HuH-7 (cell line): Measurements from ENCODE around the gene SERF2.
"Not testable (repeated sequence)": the region's sequence is repeated elsewhere in the genome, so short reads cannot be mapped to it uniquely, and the experiment has no call there.

ENCODE experiments used
- DNase-seq: peaks from one replicate; pipeline ENCODE4 v3.0.0; 2011; ENCODE audit warnings: low spot score

The SERF2 gene

DNA sequence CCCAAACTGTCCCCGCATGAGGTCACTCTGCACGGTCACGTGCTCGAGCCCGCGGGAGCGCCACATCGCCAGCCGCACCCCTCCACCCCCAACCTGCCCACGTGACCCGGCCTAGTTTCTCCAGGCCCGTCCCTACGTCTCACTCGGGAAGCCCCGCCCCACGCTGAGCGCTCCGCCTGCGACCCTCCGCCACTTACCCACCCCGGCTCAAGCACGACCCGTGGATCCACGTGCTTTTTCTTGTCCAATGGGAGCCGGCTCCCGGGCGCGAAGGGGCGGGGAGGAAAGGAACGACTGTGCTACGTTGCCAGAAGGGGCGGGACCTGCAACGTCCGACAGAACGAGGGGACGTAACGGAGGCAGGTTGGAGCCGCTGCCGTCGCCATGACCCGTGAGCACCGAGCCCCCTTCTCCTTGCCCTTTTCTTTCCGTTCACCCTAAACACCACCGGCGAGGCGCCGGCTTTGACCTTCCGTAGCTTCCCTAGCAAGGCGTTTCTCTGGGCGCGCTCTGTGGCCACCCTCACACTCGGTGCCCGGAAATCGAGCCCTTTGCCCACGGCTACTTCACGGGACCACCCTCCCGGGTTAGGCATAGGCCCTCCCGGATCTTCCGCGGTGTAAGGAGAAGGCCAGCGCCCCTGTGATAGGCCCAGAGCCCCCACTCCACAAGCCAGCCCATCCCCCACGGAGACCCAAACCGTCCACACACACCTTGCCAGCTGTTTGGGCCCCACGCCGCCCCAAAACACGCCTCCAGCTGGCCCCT, at the start of gene SERF2:
Gene SERF2, plus strand, starts transcription at position 328 of the 768 bp plus-strand sequence. Its CDS starts 57 bp downstream, at position 385.
- DNase-seq, result peak; percentile 99

DNA sequence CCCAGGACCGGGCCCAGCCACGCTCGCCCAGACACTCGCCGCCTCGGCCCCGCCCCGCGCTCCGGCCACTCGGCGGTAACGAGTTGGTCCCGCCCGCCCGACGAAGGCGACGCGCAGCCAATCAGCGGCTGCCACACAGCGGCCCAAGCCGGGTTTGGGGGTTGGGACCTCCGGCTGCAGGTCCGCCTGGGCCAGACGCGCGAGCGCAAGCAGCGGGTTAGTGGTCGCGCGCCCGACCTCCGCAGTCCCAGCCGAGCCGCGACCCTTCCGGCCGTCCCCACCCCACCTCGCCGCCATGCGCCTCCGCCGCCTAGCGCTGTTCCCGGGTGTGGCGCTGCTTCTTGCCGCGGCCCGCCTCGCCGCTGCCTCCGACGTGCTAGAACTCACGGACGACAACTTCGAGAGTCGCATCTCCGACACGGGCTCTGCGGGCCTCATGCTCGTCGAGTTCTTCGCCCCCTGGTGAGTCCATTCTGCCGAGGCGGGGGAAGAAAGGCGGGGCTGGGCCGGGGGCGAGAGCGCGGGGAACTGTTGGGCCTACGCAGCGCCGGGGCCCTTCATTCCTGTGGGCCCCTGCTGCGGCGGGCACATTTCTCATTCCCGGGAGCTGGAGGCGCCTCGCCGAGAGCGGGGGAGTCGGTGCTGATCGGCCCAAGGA, 45.7 kb upstream of the SERF2 start, which contains the start of gene PDIA3:
Gene PDIA3, plus strand, starts transcription at position 194 of the 658 bp plus-strand sequence. Its CDS starts 102 bp downstream, at position 296.
- DNase-seq, result peak; percentile 90

DNA sequence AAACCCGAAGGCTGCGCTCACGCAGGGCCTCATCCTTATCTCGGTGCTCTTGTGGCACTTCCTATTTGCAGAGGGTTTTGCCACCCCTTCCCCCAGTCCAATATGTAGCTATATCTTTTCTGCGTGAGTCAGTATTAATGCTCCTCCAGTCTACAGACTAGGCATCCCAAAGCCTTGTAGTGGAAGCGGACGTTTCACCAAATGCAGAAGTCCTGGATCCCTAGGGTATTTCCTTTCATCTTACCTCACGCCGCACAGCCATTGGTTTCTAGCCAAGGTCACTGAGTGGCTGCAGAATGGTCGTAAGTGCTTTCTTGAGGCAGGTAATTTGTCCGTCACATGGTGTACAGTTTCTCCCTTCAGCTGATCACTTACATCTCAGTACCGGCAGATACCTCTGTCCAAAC, 45.2 kb upstream of the SERF2 start:
- DNase-seq, result not testable (repeated sequence)

DNA sequence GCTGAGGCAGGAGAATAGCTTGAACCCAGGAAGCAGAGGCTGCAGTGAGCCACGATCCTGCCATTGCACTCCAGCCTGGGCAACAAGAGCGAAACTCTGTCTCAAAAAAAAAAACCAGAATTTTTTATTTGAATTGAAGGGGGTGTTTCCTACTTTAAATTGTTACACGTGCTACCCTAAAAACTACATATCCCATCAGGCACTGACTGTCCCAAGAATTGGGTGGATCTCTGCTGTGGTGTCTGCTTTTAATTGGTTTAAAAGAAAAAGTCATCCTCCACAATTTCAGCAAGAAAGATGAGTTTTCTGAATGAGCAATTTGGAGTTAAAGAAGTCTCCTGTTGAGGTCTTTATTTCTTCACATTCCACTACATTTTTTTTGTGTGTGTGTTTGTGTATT, 43.7 kb upstream of the SERF2 start:
- DNase-seq, result no peak

DNA sequence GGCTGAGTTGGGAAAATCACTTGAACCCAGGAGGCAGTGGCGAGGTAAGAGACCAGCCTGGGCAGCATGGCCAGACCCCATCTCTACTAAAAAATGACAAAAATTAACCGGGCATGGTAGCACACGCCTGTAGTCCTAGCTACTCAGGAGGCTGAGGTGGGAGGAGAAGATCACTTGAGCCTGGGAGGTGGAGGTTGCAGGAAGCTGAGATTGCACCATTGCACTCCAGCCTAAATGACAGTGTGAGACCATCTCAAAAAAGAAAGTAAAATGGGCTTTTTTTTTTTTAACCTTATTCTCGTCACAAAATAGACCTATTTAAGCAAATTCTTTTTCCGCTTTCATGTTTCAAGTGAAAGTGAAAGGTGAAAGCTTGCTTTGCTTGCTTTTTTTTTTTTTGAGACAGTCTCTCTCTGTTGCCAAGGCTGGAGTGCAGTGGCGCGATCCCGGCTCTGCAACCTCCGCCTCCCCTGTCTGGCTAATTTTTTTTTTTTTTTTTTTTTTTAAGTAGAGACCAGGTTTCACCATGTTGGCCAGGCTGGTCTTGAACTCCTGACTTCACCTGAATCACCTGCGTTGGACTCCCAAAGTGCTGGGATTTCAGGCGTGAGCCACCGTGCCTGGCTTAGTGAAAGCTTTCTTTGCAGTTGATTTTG, 42.3 kb upstream of the SERF2 start:
- DNase-seq, result no peak

DNA sequence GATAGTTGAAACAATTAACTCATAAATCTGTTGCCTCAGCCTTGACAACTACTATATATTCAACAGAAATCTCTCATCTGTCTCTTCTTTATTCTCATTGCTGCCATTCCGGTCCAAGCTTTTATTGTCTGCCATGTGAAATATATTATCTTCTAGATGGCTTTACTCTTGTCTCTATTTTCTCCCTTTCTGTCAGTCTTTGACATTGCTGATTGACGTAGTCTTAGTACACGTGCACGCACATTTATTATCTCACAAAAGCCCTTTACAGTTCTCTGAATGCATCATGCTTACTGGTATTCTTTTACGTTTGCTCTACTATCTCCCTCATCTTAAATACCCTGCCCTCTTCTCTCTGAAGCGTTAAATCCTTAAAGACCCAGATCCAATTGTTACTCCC, 40.2 kb upstream of the SERF2 start:
- DNase-seq, result no peak

DNA sequence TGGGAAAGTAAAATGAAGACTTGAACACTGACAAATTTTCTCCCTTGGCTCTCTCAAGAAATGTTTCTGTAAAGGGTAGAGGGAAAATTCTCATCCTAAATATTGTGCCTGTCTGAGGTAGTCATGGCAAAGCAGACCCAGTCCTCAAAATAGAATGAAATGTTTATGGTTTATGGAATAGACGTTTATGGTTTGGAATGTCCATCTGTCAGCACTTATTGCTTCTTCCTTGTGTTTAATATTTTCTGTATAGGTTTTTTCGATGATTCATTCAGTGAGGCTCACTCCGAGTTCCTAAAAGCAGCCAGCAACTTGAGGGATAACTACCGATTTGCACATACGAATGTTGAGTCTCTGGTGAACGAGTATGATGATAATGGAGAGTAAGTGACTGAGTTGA, 29.3 kb upstream of the SERF2 start:
- DNase-seq, result no peak

DNA sequence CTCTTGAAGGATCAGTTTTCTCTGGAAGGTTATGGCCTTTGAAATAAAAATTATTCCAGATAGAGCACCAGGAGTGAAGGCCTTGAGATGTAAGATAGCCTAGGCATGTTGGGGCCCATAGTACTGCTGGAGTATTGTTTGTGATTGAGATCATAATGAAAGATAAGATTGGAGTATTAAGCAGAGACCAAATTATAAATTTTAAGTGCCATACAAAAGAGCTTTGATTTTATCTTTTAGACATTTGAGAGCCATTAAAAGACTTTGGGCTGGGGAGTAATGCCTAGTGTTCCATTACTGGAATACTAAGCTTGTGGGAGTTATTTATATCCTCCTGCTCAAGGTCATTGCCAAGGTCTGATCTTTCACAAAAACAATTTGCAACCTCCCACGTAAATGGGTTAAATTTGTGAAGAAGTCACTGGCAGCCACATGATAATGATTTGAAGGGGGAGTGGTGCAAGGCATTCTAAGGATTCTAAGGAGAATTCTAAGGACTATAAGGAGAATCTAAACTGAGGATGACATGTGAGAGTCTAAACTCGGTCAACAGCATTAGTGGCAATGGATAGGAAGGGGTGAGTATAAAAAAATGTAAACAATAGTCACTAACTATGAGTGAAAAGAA, 28.2 kb upstream of the SERF2 start:
- DNase-seq, result no peak

DNA sequence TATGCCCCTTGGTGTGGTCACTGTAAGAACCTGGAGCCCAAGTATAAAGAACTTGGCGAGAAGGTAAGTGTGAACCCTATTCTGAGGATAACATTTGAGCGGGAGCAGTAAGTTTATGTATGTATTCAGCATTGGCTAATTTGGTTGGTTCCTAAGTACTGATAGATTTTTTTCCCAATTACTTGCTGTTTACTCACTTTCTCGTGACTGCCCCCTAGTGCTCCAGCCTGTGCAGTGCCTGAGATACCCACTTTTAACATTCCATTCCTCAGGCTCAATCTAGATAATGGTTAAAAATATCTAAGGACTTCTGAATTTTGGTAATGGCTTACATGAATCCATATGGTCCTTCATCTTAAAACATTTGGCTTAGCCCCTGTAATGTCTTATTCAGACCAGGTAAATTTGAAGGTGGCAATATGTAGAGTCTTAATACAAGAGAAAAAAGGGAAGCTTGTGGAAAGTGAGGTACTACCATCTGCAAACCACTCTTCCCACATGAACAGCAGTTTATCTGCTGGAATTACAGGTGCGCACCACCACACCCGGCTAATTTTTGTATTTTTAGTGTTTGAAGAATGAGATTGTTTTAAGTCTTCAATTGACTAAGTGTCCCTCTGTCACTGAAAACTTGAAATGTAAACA, 22.4 kb upstream of the SERF2 start:
- peak; percentile 44 for DNase-seq

DNA sequence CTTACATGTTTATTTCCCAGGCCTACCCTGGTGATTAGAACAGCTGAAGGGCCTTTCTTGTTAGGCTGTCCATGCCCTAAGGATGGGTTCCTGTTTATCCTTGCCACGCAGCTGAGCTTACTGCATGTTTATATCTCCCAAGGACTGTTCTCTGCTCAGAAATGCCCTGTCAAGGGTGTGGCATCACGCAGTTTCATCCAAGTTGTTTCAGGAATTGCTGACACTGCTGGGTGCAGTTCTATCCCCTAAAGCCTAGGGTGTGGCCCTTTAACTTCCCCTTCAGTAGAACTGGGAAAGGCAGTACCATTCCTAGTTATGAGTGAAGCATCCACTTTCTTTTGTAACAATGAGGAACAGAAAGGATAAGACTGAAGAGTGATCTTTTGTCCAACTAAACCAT, 20.3 kb upstream of the SERF2 start:
- DNase-seq, result no peak

DNA sequence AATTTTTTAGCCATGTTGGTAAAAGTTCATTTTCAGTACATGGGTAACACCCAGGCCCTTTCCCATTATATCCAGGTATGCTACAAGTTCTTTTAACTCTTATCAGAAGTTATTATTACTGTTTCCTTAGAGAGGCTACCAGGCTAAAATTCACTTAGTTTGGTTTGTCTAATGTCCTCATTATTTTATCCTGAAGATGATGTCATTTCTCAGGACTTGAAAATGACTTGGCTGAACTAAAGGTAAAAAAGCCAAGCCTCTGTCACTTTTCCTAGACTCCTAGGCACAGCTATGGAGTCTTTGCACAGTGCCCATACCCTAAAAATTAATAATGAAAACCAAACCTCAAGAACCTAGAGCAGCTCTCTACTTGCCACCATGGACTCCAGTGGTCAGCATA, 19.5 kb upstream of the SERF2 start:
- DNase-seq, result no peak

DNA sequence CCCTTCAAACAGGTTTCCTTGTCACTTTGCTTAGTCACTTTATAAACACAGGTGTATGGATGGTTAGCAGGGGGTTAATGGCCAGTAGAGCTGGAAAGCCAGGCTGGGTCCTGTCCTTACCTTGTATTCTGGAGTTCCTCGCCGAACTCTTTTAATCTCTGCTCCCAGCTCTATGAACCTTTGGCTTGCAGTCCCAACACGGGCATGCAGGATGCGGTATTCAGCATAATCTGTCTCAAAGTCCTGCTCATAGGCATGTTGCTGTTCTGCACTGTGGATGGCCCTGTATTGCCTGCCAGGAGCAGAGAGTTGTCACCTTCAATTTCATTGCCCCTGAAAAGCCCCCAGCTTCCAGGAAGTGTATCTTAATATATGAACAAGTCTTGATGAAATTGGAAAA, 18.1 kb upstream of the SERF2 start:
- DNase-seq, result no peak

DNA sequence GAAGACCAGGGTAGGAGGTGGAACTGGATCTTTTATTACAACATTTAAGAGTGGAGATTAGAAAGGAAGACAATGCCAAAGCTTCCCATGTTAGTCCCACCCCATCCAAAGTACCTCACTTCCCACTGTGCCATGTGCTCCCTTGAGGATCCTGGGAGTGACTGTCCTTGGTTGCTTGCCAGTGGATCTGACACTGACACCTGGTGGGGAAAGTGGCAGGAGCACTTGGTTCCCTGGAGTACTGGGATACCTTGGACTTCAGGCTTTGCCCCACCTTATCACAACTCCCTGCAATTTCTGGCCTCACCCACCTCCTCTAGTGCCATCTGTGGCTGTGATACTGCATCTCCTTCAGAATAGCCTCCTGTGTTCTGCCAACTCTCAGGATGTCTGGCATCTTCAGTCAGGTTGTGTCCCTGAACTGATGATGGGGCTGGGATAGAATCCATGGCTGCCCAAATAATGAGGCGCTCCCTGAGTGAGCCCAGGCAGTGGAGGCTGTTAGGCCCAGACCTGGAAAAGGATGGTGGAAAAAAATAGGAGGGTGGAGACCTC, 16.6 kb upstream of the SERF2 start:
- DNase-seq, result no peak

DNA sequence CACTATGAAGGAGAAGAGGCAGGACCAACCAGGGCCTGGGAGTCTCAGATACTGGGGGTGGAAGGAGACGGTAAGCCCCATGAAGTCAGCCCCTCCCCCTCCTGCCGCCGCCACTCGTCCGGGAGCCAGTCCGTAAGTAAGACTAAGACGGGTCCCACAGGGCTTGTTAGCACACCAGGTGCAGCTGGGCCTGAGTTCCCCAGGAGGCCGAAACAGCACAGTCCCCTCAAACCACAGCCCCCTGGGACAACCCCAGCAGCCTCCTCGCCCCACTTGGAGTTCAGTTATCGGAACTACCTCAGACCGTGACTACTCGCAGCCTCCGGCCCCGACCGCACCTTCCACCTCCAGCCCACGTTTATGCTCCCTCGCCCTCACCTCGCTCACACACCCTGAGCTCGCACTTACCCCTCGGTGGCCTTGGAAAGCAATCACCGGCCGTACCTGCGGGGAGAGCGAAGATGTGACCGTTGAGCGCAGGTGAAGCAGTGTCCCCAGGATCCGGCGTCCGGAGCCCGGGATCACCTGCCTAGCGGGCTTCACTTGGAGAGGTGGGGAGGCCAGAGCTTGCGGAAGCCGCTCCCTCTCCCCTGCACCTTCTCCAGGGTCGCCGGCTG, 15.9 kb upstream of the SERF2 start:
- no peak for DNase-seq

DNA sequence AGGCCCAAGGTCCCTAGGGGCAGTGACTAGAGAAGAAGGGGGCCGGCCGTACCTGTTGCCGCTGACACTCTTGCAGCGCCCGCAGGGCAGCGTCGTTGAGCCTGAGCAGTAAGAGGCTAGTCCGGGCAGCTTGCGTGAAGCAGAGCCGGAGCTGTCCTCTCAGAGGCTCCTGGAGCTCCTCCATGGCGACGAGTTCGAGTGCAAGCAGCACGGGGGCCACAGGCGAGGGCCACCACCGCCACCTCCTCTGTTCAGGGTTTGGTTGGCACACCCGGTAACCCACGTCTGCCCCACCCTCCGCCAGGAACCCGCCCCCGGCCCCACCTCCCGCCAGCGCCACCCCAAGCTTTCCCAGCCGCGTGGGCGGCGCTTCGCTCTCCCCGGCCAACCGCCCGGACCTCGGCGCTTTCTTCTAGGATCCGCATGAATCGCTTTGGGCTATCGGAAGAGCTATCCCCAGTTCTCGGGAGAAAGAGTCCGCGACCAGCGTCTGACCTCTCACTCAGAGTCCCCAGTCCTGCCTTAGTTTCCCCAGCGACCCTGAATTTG, 15.3 kb upstream of the SERF2 start, which contains the start of gene ELL3:
Gene ELL3, minus strand, starts transcription at position 249 of the 549 bp plus-strand sequence. Its CDS starts 65 bp downstream, at position 184.
- DNase-seq, result peak; percentile 64

DNA sequence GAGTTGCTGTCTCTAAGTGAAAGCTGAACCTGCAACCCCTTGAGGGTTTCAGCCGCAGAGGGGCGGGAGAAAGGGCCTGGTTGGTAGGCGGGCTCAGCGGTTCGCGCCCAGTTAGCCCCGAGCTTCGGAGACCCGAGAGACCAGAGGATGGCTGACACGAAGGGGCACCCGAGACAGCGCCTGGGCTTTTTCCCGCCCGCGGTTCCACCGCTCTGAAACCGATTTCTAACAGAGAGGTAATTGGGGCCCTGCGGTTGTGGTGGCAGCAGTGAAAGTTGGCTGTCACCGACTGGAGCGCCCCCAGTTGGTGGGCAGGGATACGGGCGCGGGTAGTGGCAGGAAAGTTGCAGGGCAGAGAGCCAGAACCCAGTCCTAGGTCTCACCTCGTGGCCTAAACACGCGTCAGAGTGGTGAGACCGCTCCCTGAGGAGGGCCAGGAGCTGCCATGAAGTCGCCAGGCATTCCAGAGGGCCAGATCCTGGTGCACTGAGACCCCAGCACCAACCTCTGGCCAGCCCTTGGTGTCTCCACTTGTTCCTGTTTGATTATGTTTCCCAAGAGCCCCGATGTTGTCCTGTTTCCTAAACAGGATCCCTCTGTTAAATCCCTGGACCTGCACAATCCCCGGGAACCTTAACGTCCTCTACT, 14.7 kb upstream of the SERF2 start:
- DNase-seq, result peak; percentile 58

DNA sequence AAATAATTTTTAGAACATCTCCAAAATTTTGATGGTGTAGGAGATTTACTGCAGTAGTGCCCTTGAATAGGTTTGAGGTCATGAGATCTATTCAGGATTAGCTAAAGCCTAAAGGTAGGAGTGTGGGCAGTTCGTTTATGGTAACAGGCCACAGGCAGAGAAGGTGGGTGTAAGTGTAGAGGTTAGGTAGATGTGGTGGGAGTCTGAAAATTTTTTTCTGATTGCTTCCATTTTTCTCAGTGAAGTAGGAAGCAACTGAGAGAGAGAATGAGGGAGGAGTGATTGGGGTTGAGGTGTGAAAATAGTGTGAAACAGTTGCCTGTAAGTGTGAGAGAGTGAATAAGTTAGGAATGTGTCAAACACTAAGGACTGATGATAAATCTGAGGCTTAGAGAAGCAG, 13.1 kb upstream of the SERF2 start:
- no peak for DNase-seq

DNA sequence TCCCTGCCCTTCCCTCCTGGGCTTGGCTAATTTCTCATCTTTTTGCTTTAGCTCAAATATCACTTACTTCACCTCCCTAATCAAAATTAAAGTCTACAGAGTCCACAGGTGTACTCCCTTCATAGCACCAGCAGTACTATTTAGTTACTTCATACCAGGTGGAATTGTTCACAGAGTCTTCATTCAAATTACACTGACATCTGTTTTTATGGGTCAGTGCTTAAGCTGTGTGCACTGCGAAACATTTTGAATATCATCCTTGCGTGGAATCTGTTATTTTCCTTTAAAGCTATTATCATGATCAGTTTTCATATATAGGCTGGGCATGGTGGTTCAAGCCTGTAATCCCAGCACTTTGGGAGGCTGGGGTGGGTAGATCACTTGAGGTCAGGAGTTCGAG, 2.7 kb upstream of the SERF2 start:
- no peak for DNase-seq

DNA sequence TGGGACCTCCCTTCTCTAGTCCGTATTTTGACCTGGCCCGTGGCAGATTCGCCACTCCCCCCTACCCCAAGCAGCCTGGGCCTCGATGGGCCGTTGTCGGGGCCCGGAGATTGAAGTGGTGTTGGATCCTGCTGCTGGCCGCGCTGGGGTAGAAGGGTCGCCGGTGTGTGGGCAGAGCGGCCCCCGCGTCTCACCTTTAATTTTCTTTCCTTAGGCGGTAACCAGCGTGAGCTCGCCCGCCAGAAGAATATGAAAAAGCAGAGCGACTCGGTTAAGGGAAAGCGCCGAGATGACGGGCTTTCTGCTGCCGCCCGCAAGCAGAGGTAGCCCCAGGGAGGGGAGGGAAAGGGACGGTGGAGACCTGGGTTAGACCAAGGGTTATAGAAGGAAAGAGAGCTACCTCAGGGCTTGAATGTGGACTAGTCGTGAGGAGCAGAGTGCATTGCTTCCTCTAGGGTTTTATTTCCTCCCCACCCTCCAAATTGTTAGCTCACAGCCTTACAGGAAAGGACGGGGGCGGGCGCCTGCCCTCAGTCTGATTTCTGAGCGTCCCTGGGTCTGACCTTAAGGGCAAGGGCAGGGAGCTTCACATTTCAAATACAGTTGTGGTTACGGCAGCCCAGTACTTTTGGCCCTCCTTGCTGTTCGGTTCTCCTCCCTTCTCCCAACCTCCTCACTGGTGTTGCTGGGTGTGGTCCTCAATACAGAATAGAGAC, 799 bp downstream of the SERF2 start:
- DNase-seq, result no peak

DNA sequence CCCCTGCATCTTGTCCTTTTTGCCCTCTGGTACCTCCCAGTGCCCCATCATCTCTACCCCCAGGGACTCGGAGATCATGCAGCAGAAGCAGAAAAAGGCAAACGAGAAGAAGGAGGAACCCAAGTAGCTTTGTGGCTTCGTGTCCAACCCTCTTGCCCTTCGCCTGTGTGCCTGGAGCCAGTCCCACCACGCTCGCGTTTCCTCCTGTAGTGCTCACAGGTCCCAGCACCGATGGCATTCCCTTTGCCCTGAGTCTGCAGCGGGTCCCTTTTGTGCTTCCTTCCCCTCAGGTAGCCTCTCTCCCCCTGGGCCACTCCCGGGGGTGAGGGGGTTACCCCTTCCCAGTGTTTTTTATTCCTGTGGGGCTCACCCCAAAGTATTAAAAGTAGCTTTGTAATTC, 1.5 kb downstream of the SERF2 start:
- DNase-seq, result no peak
